Forelimb muscle (tissue), 1 donor: ENCODE data around the gene POLD1. TPM values are rescaled to one million over a fixed set of nuclear protein-coding genes. Genes with fewer than 3 reads are reported as not detected.
A peak's percentile ranks its signal among the peaks of the same experiment; 100 is the strongest.

ENCODE experiments used
- DNase-seq: peaks from one replicate; pipeline ENCODE4 v3.0.0-alpha.2; 2013; ENCODE audit warnings: low read depth
- polyA plus RNA-seq: library from polyadenylated mRNA; unstranded; fragments of 120-200 nt; gene quantifications from one replicate; pipeline ENCODE4 v1.2.1, GENCODE V29; 2013; ENCODE audit not compliant: insufficient read length

POLD1 gene
- polyA plus RNA-seq, 1 donor, result 15.2 TPM

DNA sequence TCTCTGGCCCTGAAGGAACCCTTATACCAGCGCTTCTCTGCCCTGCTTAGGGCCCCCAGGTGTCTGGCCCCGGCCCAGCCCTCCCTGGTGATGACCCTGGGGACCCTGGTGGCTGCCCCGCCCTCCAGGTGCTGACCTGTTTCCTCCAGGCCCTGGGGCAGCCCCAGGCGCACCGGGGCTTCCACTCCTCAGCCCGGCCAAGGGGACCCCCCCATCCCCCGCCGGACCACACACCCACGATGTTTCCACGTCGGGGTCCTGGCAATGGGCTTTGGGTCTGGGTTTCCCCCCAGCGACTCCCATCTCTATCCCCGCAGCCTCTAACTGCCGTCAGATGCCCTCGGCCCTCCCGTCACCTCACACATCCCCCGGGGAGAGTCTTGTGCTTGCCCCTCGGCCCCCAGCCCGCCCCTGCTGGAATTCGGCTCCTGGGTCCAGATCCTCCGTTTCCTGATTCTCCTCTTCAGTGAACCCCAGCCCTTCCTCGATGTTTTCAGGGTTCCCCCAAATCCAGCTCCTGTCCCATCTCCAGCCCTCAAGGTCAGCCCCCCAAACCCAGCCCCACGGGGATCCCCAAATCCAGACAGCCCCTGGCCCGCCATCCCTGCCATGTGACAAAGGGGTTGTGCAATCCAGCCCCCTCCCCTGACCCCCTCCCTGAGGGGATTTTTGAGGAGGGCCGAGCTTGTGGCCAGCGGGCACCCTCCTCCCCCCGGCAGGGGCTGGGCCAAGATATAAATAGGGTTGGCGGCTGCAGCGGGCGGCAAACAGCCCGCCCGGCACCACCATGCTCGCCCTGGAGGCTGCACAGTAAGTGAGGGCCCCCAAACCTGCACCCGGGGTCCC lies 34.3 kb downstream of the POLD1 start, which contains the start of gene SPIB:
SPIB (plus strand) TSS at position 763 of the 846 bp plus-strand sequence; CDS start at position 788, 25 bp downstream.
- DNase-seq, result no peak

DNA sequence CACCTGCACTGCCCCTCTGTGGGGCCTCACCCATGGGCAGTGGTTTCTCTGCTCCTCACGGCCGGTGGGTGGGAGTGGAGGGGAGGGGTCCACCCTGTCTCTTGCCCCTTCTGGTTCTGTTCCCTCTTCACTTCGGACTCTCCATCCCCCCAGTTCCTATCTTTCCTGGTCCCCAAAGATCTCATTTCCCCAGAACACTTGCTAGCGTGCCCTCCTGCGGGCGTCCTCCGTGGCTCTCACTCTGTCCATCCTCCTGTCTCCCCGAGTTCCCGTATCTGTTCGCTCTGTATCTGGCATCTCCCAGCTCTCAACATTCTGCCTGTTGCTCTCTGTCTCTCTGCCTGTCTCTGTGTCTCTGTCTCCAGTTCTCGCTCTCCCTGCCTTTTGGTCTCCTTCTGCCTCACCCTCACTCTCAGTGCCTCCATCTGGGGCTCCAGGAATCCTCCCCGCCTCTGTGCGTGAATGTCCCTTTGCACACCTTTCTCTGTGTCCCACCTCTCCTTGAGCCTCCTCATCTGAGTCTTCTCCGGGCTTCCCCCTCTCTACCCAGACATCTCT lies 35.0 kb downstream of the POLD1 start:
- DNase-seq, result no peak

DNA sequence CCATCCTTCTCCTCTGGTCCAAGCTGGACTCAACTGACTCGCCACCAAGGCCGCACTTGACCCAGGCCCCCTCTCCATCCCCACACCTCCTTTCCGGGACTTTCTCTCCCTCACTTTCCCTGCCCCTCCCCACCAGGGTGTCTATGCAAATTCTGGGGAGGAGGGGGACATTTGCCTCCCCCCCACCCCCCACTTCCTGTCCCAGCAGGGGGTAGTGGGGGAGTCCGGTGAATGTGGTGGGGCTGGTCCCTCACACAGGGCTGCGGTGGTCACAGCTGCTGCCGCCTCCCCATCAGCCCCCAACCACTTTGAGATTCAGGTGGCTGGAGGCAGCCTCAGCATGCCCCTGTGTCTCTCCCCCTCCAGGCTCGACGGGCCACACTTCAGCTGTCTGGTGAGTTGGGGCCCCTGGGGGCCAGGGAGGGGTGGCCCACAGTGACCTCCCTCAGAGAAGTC lies 35.5 kb downstream of the POLD1 start:
- DNase-seq, result no peak

- no peak for DNase-seq
Observed at GRCh38 chr19:50420127-50420526, 36.0 kb downstream of the POLD1 start.

- no peak for DNase-seq
Observed at GRCh38 chr19:50420808-50421207, 36.7 kb downstream of the POLD1 start.

DNA sequence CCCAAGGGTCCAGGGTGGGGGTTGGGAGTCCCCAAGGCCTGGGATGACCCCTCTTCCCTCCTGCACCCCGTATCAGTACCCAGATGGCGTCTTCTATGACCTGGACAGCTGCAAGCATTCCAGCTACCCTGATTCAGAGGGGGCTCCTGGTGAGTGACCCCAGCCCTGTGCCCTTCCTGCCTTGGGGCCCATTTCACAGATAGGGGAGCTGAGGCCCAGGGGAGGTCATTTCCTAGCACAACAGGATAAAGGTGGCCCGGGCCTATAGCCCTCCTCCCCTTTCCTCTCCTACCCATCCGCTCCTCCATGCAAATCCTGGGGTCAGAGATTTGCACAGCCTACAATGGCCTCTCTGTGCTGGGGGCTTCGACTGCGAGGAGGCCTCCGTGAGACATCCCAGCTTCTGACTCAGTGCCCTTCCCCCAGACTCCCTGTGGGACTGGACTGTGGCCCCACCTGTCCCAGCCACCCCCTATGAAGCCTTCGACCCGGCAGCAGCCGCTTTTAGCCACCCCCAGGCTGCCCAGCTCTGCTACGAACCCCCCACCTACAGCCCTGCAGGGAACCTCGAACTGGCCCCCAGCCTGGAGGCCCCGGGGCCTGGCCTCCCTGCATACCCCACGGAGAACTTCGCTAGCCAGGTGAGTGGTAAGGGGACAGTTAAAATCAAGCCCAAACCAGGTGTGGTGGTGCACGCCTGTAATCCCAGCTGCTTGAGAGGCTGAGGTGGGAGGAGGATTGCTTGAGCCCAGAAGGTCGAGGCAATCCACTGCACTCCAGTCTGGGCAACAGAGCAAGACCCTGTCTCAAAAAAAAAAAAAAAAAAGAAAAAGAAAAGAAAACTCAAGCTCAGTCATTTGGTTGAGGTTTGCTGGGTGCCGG lies 38.5 kb downstream of the POLD1 start:
- DNase-seq, result no peak

DNA sequence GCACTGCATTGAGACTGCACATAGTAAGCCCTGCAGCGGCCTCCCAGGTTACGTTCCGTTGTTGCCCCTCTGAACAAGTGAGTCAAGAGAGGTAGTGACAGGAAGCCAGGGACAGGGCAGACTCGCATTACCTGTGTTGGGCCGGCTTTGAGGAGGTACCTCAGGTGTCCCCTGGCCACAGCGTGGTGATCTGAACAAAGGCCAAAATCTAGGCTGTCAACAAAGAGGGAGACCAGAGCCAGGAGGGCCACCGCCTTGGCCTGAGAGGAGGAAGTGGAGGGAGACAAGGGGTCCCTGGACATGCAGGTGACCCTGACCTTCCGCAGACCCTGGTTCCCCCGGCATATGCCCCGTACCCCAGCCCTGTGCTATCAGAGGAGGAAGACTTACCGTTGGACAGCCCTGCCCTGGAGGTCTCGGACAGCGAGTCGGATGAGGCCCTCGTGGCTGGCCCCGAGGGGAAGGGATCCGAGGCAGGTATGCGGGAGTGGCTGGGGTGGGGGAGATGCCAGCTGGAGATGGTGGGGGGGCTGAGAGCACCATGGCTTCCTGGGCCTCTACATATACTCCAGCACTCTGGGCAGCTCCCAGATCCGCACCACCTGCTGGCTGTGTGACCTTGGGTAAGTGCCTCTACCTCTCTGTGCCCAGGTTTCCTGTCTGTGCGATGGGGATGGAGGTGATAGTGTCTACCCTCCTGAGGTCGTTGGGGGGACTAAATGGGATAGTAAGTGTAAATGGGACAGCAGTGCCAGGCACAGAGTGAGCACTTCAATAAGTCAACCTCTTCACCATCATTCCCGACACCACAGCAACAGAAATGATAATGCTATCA lies 39.3 kb downstream of the POLD1 start:
- no peak for DNase-seq

GRCh38 chr19:50425581-50425980 lies 41.4 kb downstream of the POLD1 start:
- DNase-seq, result no peak

GRCh38 chr19:50427318-50427925 lies 43.3 kb downstream of the POLD1 start:
- DNase-seq, result no peak

GRCh38 chr19:50427997-50428425 lies 43.9 kb downstream of the POLD1 start:
- DNase-seq, result peak; percentile 45

DNA sequence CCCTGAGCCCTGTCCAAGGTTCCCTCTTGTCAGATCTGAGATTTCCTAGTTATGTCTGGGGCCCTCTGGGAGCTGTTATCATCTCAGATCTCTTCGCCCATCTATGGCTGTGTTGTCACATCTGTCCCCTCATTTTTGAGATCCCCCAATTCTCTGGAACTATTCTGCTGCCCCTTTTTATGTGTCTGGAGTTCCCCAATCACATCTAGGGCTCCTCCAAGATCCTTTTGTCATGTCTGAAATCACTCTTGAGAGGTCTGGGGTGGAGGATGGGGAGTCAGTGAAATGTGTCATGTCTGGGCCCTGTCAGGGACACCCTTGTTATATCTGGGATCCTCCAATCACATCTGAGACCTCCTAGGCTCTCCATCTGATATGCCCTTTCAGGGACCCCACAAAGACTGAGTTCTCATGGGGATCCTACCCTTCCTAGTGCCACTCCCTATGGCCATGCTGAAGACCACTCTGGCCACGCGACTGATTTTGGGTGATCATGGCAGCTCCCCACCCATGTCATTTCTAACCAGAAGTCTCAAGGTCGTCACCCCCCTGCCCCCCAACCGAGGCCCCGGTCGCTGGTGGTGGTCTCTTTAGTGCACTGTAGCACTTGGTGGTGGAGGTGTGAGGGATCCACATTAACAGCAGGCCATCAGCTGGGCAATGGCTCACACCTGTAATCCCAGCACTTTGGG lies 44.8 kb downstream of the POLD1 start:
- DNase-seq, result no peak

DNA sequence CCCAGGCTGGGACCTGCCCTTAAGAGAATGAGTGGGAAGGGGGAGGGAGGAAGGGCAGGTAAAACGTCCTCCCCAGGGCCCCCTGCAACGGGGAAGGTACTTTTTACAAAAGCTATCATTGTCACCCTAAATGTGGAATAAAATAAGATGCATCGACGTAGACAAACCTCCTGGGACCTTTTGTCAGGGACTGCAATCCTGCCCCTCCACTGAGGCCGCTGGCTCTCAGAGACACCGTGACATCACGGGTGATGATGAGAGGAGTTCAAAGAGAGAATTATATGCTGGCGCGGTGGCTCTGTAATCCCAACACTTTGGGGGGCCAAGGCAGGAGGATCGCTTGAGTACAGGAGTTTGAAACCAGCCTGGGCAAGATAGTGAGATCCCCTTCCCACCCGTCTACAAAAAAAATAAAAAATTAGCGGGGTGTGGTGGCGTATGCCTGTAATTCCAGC lies 46.8 kb downstream of the POLD1 start:
- DNase-seq, result no peak

DNA sequence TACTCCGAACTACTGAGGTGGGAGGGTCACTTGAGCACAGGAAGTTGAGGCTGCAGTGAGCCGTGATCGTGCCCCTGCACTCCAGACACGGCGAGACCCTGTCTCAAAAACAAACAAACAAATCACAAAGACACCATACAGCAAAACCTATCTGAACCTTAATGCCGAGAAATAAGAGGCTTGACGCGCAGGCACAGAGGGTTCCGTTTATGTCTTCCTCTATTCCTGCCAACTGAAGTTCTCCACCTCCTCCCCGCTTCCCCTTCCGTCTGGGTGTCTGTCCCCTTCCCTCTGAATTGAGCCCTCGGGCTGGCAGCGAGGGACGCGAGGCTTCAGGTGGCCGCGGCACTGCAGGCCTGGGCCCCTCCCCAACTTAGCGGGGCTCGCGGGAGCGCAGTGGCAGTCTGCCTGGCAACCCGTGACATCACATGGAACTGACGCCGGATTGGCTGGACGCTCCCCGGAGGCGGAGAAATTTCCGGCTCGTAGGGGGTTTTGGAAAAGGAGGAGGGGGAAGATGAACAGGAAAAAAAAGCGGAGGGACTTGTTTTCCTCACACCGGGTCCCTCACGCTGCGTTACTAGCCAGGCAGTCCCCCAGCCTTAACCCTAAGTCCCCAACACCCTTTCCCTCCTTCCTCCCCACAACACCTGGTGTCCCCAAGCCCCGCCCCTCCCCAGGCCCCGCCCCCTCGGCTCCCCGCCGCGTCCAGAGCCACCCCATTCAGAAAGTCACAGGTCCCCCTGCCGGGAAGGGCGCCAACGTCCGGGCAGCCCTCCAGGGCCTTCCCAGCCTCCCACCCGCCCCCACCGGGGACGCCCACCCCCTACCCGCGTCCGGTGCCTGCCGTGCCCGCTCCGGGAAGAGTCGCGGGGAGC lies 47.4 kb downstream of the POLD1 start:
- DNase-seq, result peak; percentile 57

GRCh38 chr19:50432221-50433028 lies 48.3 kb downstream of the POLD1 start, which contains the start of gene MYBPC2:
TSS of gene MYBPC2 (plus strand) at chr19:50432892. CDS start at chr19:50432954, 62 bp downstream.
- DNase-seq, result no peak

- DNase-seq, result no peak
Observed at GRCh38 chr19:50433201-50434180, 49.3 kb downstream of the POLD1 start.

DNA sequence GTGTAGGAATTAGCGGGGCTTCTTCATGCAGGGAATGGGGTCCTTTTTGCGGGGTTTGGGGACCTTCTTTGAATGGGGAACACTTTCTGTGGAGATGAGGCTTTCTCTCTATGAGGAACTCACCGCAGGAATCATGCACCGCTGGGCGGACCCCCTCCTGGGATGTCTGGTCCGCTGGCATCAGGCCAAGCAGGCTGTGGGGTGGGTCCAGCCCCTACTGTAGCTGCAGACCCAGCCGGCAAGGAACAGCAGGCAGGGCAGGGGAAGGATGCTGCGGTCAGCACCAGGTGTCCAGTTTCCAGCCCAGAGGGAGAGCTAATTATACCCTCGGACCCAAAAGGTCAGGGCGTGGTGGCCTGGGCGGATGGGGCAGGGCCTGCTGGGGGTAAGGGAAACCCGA lies 50.4 kb downstream of the POLD1 start:
- no peak for DNase-seq

GRCh38 chr19:50435221-50435620 lies 51.1 kb downstream of the POLD1 start:
- no peak for DNase-seq
